Stimulated activated CD8-positive, alpha-beta memory T cell treated with anti-CD3 and anti-CD28 coated beads, Interleukin-15, amount 100 ng/mL, for 48 hours (primary cell): ENCODE results near the gene RFLNA.
"Not testable (repeated sequence)": the region's sequence is repeated elsewhere in the genome, so short reads cannot be mapped to it uniquely, and the experiment has no call there.

ENCODE experiments used
- DNase-seq, 2 donors: peaks; one replicate each; pipeline ENCODE4 v3.0.0-alpha.2; 2020; ENCODE audit warnings: low read depth in 2 of 2

The RFLNA gene

GRCh38 chr12:124319368-124320050 lies 24.6 kb downstream of the RFLNA start:
- no peak for DNase-seq

- DNase-seq: peak; percentile 43 to 53
These were observed 26.2 kb downstream of the RFLNA start for GRCh38 chr12:124321040-124321481.

- no peak for DNase-seq
These were observed 26.8 kb downstream of the RFLNA start for GRCh38 chr12:124321556-124322270.

GRCh38 chr12:124322271-124322998 lies 27.5 kb downstream of the RFLNA start:
- DNase-seq: no peak

- not testable (repeated sequence) for DNase-seq
These were observed 28.1 kb downstream of the RFLNA start for GRCh38 chr12:124322999-124323328.

DNA sequence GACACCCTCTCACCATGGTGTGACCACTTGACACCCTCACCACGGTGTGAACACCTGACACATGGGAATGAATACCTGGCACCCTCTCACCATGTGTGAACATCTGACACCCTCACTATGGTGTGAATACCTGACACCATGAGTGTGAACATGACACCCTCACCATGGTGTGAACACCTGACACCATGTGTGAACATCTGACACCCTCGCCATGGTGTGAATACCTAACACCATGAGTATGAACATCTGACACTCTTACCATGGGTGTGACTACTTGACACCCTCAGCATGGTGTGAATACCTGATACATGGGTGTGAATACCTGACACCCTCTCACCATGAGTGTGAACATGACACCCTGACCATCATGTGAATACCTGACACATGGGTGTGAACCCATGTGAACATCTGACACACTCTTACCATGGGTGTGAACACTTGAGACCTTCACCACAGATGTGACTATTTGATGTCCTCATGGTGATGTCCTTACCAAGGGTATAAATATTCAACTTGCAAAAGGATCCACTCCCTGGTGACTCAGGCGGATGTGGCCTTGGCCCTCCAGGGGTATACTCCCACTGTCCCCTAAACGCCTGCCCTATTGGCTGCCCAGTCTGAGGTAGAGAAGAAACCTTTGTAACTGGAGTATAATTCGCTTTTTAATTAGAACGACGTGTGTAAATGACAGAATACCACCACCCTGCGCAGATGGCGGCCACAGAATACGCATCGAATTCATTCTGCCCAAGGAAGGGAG lies 29.1 kb downstream of the RFLNA start:
- DNase-seq: no peak

DNA sequence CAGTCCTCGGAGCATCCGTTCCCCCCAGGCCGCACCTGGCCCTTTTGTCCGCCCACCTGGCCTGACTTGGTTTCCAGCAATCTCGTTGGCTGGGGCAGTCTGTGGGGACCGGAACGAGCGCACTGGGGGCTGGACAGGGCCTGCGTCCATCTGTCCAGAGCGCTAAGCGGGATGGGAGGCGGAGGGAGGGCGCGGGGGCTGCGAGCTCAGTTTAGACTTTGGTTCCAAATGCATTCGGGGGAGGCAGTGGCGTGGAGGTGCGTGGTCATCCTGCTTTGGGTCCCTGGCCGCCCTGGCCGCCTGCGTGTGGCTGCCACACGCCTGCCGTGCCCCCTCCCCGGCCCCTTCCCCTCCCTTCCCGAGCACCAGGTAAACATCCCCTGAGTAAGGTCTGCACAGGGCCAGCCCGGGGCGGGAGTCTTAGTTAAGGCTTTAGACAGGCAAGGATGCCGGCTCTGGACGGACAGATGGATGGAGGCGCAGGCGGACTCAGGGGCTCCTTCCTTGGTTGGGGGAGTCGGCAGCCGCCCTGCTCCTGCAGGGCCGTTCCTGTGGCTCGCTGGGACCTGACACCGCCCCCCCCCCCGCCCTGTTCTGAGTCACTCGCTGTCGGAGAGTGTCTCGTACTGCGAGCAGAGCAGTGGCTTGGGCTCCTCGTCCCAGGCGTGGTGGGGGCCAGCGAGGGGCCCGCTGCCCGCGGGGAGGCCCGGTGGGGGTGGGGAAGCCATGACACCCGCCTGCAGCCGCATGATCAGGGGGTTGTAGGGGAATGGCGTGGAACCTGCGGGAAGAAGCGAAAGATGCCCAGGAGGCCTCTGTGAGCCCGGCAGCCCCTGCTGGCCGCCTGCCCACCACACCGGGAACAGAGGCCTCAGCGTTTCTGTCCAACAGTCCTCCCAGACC lies 30.2 kb downstream of the RFLNA start:
- DNase-seq: no peak

DNA sequence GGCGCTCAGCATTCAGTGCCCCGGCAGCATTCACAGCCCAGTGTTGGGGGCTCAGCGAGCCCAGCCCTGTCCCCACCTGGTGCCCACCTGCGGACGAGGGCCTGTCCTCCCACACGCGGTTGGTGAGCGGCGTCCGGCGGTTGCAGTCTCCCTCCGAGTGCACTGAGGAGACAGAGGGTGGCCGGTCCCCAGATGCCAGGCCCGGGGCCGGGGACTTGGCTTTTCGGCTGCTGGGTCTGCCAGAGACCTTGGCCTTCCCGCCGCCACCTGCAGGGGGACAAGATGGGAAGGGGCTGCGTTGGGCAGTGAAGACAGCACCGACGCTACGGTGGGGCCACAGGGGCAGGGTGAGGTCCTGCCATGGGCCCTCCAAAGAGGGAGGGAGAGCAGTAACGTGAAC lies 31.2 kb downstream of the RFLNA start:
- DNase-seq: no peak

DNA sequence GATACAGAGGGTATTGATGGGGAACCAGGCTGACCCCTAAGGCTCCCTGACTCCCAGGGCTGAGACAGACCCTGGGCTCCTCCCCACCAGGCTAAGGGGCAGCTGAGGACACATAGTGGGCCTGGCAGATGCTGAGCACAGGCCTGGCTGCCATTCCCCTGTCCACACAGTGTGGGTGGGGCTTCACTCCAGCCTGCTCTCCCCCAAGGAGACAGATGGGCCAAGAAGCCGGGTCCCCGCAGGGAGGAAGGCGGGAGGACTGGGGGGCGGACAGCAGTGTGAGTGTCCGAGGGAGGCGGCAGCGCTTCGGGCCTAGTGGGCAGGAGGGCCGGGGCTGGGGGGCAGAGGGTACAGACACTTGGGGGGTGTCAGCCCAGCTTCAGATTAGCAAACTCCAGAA lies 32.0 kb downstream of the RFLNA start:
- no peak for DNase-seq

GRCh38 chr12:124327362-124328043 lies 32.6 kb downstream of the RFLNA start:
- DNase-seq: no peak

- no peak for DNase-seq
These were observed 33.2 kb downstream of the RFLNA start for GRCh38 chr12:124328116-124328515.

DNA sequence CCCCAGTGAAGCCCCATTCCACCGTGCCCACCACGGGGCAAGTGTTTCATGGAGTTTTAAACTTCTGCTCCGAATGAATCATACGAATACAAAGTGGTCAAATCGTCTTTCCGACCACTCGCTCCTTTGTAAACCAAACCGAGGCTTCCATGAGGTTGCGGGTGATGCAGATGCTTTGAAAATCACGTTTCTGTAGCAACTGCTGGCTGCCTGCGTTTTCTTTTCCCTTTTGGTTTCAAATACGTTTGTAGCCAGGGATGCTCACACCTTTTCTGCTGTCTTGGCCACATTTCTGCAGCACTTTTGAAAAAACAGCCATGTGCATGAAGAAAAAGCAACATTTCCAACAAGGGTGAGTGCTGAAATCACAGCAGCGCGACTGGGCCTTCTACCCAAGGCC lies 33.7 kb downstream of the RFLNA start:
- DNase-seq: no peak

DNA sequence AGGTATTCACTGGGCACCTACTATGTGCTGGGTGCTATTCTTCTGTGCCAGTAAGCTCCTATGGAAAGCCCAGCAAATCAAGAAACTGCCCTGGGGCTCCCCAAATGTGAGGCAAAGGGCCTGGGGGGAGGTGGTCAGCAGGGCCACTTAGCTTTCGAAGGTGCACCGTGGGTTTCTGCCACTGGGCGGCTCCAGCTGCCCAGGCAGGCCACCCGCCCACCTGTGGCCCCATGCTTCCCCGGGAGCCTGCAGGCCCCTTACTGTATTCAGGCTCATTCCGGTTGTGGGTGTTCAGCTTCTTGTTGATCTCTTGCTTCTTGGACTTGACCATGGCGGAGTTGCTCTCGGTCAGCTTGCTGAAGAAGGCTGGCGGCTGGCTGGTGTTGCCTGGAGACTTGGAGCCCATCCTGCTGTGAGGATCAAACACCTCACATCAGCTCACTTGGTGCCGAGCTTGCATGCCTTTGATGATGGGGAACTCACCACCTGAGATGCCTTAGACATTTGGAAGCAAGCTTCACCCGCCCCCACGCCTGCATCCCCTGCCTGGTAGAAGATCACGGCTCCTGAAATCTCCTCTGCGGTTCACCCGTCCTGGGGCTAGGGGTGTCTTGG lies 37.3 kb downstream of the RFLNA start:
- no peak for DNase-seq

- DNase-seq: no peak
These were observed 38.0 kb downstream of the RFLNA start for GRCh38 chr12:124332900-124333299.

GRCh38 chr12:124333724-124334123 lies 38.8 kb downstream of the RFLNA start:
- no peak for DNase-seq

DNA sequence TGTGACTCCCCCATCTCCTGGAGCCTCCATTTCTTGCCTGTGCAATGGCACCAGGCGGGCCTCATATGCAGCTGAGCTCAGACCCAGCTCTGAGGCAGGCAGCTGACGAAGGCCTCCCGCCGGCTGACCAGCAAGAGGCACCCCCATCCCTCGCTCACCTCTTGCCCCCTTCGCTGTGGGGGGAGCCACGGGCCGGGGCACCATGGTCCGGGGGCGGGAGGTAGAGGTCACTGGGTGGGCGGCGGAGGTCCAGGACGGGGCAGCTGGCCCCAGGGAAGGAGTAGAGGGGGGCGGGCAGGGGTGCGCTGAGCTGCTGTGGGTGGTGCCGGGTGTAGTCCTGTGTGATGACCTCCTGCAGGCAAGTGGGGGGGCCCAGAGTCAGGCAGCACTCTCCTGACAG lies 39.4 kb downstream of the RFLNA start:
- DNase-seq: no peak

- DNase-seq: no peak
These were observed 40.1 kb downstream of the RFLNA start for GRCh38 chr12:124334976-124335375.

GRCh38 chr12:124335426-124336183 lies 40.7 kb downstream of the RFLNA start:
- no peak for DNase-seq

- DNase-seq: no peak
These were observed 41.2 kb downstream of the RFLNA start for GRCh38 chr12:124336184-124336437.
